T-cell (primary cell): ENCODE data around the gene SERPING1. TPM values are rescaled to one million over a fixed set of nuclear protein-coding genes. Genes with fewer than 3 reads are reported as not detected.
A peak's percentile ranks its signal among the peaks of the same experiment; 100 is the strongest.
"Not testable (repeated sequence)": the region's sequence is repeated elsewhere in the genome, so short reads cannot be mapped to it uniquely, and the experiment has no call there.

Source experiments
- ATAC-seq, 4 experiments: fragments of 200-7000 bp in 3 of 4; fragments of 150-1000 bp in 1 of 4; cut with Tn5 transposase; replicated peaks in 1 of 4; 1 replicate in 3 of 4; 2 replicates in 1 of 4; pipeline ENCODE4 v1.10.0; 2021; ENCODE audit warnings: moderate library complexity in 3 of 4, mild to moderate bottlenecking in 2 of 4, moderate number of reproducible peaks in 1 of 4
- CTCF ChIA-PET, 2 donors: fragments of 300-600 bp; sonication (Branson Sonifier 250); formaldehyde crosslinking; loops; one replicate each; lab custom pipeline; 2022; ENCODE audit warnings: antibody characterized with exemption in 2 of 2; lab: Charles Lee
- POLR2A ChIA-PET, 2 donors: fragments of 300-600 bp; sonication (Branson Sonifier 250); formaldehyde crosslinking; loops; one replicate each; lab custom pipeline; 2022; ENCODE audit warnings: antibody characterized with exemption in 2 of 2; lab: Charles Lee
- DNase-seq, 35 experiments: peaks; one replicate each; pipeline versions ENCODE4 v3.0.0 to v3.0.0-alpha.2; 2013 to 2023
- H3K27ac ChIP-seq: one replicate; pipeline ENCODE4 v1.5.1; 2013; ENCODE audit warnings: low read length
- H3K27me3 ChIP-seq, 2 experiments: replicated peaks in 1 of 2; 1 replicate in 1 of 2; 2 replicates in 1 of 2; pipeline versions ENCODE4 v1.6.1 to v1.7.0; 2013; ENCODE audit warnings: low read length in 1 of 2, mixed read lengths in 1 of 2; ENCODE audit not compliant: control insufficient read depth in 2 of 2, insufficient read depth in 2 of 2; ENCODE audit errors: extremely low read depth in 1 of 2
- H3K36me3 ChIP-seq, 2 donors: 1 replicate in 1 of 2; 2 replicates in 1 of 2; pipeline versions ENCODE4 v1.6.1 to v1.7.0; 2013; ENCODE audit warnings: low read length in 1 of 2; ENCODE audit not compliant: control insufficient read depth in 2 of 2, insufficient read depth in 1 of 2; ENCODE audit errors: extremely low read depth in 1 of 2
- H3K4me1 ChIP-seq, 2 experiments: 1 replicate in 1 of 2; 2 replicates in 1 of 2; pipeline versions ENCODE4 v1.6.1 to v1.7.0; 2013; ENCODE audit warnings: low read length in 2 of 2, mixed read lengths in 1 of 2; ENCODE audit not compliant: insufficient read depth in 2 of 2, control insufficient read depth in 1 of 2; ENCODE audit errors: extremely low read depth in 1 of 2
- H3K4me3 ChIP-seq, 2 donors: 1 replicate in 1 of 2; 2 replicates in 1 of 2; pipeline versions ENCODE4 v1.5.1 to v1.7.0; 2013; ENCODE audit warnings: mild to moderate bottlenecking in 2 of 2, low read length in 1 of 2, moderate library complexity in 1 of 2; ENCODE audit not compliant: control insufficient read depth in 1 of 2; ENCODE audit errors: extremely low read depth in 1 of 2
- H3K9me3 ChIP-seq: 2 replicates; pipeline ENCODE4 v1.7.0; 2013
- H3K27ac Mint-ChIP-seq, 2 donors: one replicate each; pipeline ENCODE4 v1.8.0; 2020 to 2021; ENCODE audit warnings: mild to moderate bottlenecking in 2 of 2, mixed read lengths in 2 of 2
- H3K27me3 Mint-ChIP-seq, 2 donors: one replicate each; pipeline ENCODE4 v1.8.0; 2021 to 2022; ENCODE audit warnings: mixed read lengths in 2 of 2
- H3K36me3 Mint-ChIP-seq: one replicate; pipeline ENCODE4 v1.8.0; 2021; ENCODE audit warnings: mixed read lengths
- H3K4me1 Mint-ChIP-seq, 3 donors: one replicate each; pipeline ENCODE4 v1.8.0; 2020 to 2022; ENCODE audit warnings: mixed read lengths in 3 of 3, mild to moderate bottlenecking in 1 of 3
- H3K4me3 Mint-ChIP-seq, 3 donors: one replicate each; pipeline ENCODE4 v1.8.0; 2020 to 2022; ENCODE audit warnings: mild to moderate bottlenecking in 3 of 3, mixed read lengths in 3 of 3, moderate library complexity in 3 of 3
- H3K9me3 Mint-ChIP-seq, 3 donors: one replicate each; pipeline ENCODE4 v1.8.0; 2020 to 2022; ENCODE audit warnings: mixed read lengths in 3 of 3
- WGBS: methylation state at CpG from one replicate; pipeline ENCODE4 v1.1.5; 2013; ENCODE audit warnings: missing lambda C conversion rate; ENCODE audit not compliant: insufficient coverage; 5-methylcytosine and 5-hydroxymethylcytosine counted together
- total RNA-seq, 35 experiments: library from RNA in 6 of 35; stranded (reverse) in 6 of 35; fragments of 120-200 nt in 1 of 35; gene quantifications; one replicate each; pipeline versions ENCODE4 v1.2.1 to v1.2.4 and lab custom pipeline; 2013 to 2026

The SERPING1 gene
- total RNA-seq, 5 donors from 2014 or later (not counting 1 experiment from before 2014, with no cell fraction given), result 1.5 to 2.8 (median 1.9) TPM; not detected in 2

DNA sequence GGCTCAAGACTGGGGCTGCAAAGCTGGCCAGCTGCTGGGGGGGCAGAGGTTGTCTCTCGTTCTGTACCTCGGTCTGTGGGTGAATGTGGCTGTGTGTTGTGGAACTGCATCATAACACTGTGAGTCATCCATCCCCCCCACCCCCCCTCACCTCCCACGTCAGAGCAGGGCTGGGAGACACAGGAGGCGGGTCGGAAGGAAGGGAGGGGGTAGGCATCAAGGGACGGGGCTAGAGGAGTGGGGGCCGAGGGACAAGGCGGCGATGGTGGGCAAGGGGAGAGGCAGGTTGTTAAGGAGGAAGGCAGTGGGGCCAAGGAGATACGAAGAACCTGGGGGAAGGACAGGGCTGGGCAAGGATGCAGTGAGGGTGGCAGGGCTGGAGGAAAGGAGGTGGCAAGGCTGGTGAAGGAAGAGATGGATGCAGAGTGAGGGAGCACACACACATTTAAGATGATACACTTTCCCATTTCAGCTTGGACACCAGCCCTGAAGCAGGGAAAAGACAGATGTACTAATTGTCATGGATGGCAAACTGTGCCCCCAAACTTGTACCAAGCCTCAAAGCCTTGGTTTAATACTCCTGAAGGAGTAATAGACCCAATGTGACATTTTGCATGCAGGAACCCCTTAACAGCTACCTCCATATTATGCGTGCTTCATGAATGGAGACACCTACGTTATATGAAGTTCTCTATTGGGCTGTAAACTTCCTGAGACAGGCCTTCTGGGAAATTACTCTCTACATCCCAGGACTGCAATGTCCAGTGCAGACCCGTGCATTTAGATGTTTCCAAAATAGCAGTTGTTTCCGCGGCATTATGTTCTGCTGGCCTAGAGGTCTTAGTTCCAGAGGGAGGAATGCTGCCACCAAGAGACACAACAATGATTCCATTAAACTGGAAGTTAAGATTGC is 52.6 kb downstream of the SERPING1 start, which contains the start of gene YPEL4:
Gene YPEL4, minus strand, starts transcription at position 87 of the 913 bp plus-strand sequence. CDS start 2,805 bp downstream, outside the sequence.
- Mint-ChIP-seq H3K4me1 (peaks cover 47 to 64% (median 51%) of the 10 kb centered on the region in 3 donors), H3K4me3 (peak within 1 kb of the TSS; percentile 83 to 89 (median 87)), H3K9me3 (no peaks in the 10 kb centered on the region), H3K36me3 (no peaks in the 10 kb centered on the region), H3K27ac (peak within 1 kb of the TSS; percentile 87 to 90), H3K27me3 (peaks cover 28 to 42% of the 10 kb centered on the region in 2 donors)
- H3K27me3 ChIP-seq, result peaks cover 9 to 48% of the 10 kb centered on the region in 2 experiments
- ChIA-PET POLR2A (no interaction called here), CTCF (interaction anchor here in 1 of 2 donors (1.2 kb wide), 1 partner anchor 8 kb away, joined by 4 read pairs; the partner anchor contains the start of gene CLP1)
- H3K27ac ChIP-seq, result peak within 1 kb of the TSS; percentile 28
- H3K9me3 ChIP-seq, result no peaks in the 10 kb centered on the region
- 41% methylated on average over 9 of the region's 15 CpGs for WGBS
- DNase-seq, result peak in 34 of 35 experiments; percentile 57 to 88 (median 70)
- H3K4me3 ChIP-seq, result peak within 1 kb of the TSS; percentile 39 to 80
- H3K36me3 ChIP-seq, result no peaks in the 10 kb centered on the region
- peaks cover 28 to 43% of the 10 kb centered on the region in 2 experiments for H3K4me1 ChIP-seq
- ATAC-seq, result peak; percentile 85 to 93 (median 92)

DNA sequence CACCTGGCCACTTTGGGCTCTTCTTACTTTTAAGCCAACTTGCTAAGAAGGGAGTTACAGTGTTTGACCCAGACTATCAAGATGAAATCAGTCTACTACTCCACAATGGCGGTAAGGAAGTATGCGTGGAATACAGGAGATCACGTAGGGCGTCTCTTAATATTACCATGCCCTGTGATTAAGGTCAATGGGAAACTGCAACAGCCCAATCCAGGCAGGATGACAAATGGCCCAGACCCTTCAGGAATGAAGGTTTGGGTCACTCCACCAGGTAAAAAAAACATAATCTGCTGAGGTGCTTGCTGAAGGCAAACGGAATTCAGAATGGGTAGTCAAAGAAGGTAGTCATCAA is 53.2 kb downstream of the SERPING1 start:
- H3K9me3 Mint-ChIP-seq, result no peaks in the 10 kb centered on the region
- no peak overlapping the region for H3K27ac Mint-ChIP-seq
- no peak for DNase-seq
- no peaks in the 10 kb centered on the region for H3K36me3 Mint-ChIP-seq
- Histone ChIP-seq H3K27ac (no peak overlapping the region), H3K36me3 (no peaks in the 10 kb centered on the region), H3K4me3 (no peak overlapping the region), H3K4me1 (peaks cover 28 to 43% of the 10 kb centered on the region in 2 experiments), H3K9me3 (no peaks in the 10 kb centered on the region), H3K27me3 (peaks cover 9 to 42% of the 10 kb centered on the region in 2 experiments)
- WGBS, result 97% methylated on average over 4 of the region's 5 CpGs
- H3K4me3 Mint-ChIP-seq, result peak overlapping the region in 1 of 3 donors; percentile 17
- H3K4me1 Mint-ChIP-seq, result peaks cover 47 to 64% (median 51%) of the 10 kb centered on the region in 3 donors
- peaks cover 28 to 37% of the 10 kb centered on the region in 2 donors for H3K27me3 Mint-ChIP-seq
- ChIA-PET POLR2A (no interaction called here), CTCF (no interaction called here)
- no peak for ATAC-seq

DNA sequence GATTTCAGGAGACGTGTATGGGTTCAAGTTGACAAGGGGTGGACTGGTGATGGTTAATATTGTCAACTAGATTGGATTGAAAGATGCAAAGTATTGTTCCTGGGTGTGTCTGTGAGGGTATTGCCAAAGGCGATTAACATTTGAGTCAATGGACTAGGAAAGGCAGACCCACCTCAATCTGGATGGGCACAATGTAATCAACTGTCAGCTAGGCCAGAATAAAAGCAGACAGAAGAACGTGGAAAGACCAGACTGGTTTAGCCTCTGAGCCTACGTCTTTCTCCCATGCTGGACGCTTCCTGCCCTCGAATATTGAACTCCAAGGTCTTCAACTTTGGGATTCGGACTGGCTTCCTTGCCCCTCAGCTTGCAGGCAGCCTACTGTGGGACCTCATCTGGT is 53.9 kb downstream of the SERPING1 start:
- Mint-ChIP-seq H3K36me3 (no peaks in the 10 kb centered on the region), H3K27ac (peak overlapping the region in 1 of 2 donors; percentile 24), H3K4me3 (no peak overlapping the region), H3K4me1 (peaks cover 46 to 58% (median 47%) of the 10 kb centered on the region in 3 donors), H3K9me3 (no peaks in the 10 kb centered on the region), H3K27me3 (peaks cover 21 to 30% of the 10 kb centered on the region in 2 donors)
- WGBS, result 86% methylated on average over 7 of the region's 7 CpGs
- no peaks in the 10 kb centered on the region for H3K9me3 ChIP-seq
- no peak overlapping the region for H3K27ac ChIP-seq
- ChIA-PET POLR2A (interaction anchor here in 1 of 2 donors (0.6 kb wide), 1 partner anchor 42 kb away, joined by 5 read pairs; no protein-coding TSS in a partner anchor), CTCF (interaction anchor here (1.0 to 1.3 kb wide), 3 partner anchors 10 to 61 kb away, joined by 3 to 6 read pairs (median 5); partner anchors contain the start of gene MED19 (in 1 of the 2))
- DNase-seq (no peak), ATAC-seq (no peak)
- peaks cover 9 to 35% of the 10 kb centered on the region in 2 experiments for H3K27me3 ChIP-seq
- peaks cover 26 to 39% of the 10 kb centered on the region in 2 experiments for H3K4me1 ChIP-seq
- no peak overlapping the region for H3K4me3 ChIP-seq
- H3K36me3 ChIP-seq, result no peaks in the 10 kb centered on the region

DNA sequence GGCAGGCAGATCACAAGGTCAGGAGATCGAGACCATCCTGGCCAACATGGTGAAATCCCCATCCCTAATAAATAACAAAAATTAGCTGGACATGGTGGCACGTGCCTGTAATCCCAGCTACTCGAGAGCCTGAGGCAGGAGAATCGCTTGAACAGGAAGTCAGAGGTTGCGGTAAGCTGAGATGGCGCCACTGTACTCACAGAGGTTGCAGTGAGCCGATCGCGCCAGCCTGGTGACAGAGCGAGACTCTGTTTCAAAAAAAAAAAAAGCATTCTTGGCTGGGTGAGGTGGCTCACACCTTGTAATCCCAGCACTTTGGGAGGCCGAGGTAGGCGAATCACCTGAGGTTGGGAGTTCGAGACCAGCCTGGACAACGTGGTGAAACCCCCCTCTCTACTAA is 54.7 kb downstream of the SERPING1 start:
- Histone ChIP-seq H3K4me1 (peaks cover 21 to 39% of the 10 kb centered on the region in 2 experiments), H3K4me3 (peak overlapping the region in 1 of 2 donors; percentile 14), H3K27me3 (peaks cover 9 to 27% of the 10 kb centered on the region in 2 experiments)
- Mint-ChIP-seq H3K4me3 (peak overlapping the region; percentile 59 to 64 (median 63)), H3K27me3 (peaks cover 13 to 22% of the 10 kb centered on the region in 2 donors), H3K4me1 (peaks cover 46 to 57% (median 47%) of the 10 kb centered on the region in 3 donors), H3K27ac (peak overlapping the region; percentile 39 to 55)
- H3K9me3 ChIP-seq, H3K36me3 ChIP-seq, H3K36me3 Mint-ChIP-seq, POLR2A ChIA-PET, H3K27ac ChIP-seq, H3K9me3 Mint-ChIP-seq, ATAC-seq: not testable (repeated sequence)
- CTCF ChIA-PET, result interaction anchor here (1.0 to 1.3 kb wide), 4 partner anchors 11 to 307 kb away, joined by 3 to 6 read pairs (median 4); partner anchors contain the start of gene MED19 (in 1 of the 2)
- peak in 16 of 35 experiments; percentile 25 to 53 (median 38) for DNase-seq
- WGBS, result 83% methylated on average over 7 of the region's 14 CpGs

DNA sequence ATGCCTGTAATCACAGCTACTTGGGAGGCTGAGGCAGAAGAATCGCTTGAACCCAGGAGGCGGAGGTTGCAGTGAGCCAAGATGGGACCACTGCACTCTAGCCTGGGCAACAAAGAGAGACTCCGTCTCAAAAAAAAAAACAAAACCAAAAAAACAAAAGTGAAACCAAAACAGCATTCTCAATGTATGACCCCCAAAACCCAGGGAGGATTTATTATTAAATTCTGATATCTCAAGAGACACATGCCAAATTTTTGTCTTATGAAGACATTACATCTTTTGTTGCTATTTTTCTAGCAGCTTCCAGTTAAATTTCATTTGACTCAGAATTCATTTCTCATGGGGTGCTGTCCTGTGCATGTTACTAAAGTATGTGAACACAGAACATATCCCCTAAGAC is 55.2 kb downstream of the SERPING1 start:
- peak overlapping the region; percentile 59 to 64 (median 63) for H3K4me3 Mint-ChIP-seq
- peak overlapping the region; percentile 39 to 55 for H3K27ac Mint-ChIP-seq
- Histone ChIP-seq H3K4me3 (peak overlapping the region in 1 of 2 donors; percentile 14), H3K27me3 (peaks cover 9 to 22% of the 10 kb centered on the region in 2 experiments), H3K4me1 (peaks cover 20 to 38% of the 10 kb centered on the region in 2 experiments), H3K9me3 (no peaks in the 10 kb centered on the region), H3K36me3 (no peaks in the 10 kb centered on the region), H3K27ac (no peak overlapping the region)
- H3K4me1 Mint-ChIP-seq, result peaks cover 45 to 57% (median 47%) of the 10 kb centered on the region in 3 donors
- H3K27me3 Mint-ChIP-seq, result peaks cover 9 to 18% of the 10 kb centered on the region in 2 donors
- ATAC-seq (no peak), DNase-seq (no peak)
- no CpG with 5 or more reads among the region's 3 CpGs for WGBS
- ChIA-PET POLR2A (no interaction called here), CTCF (interaction anchor here in 1 of 2 donors (1.0 to 1.9 kb wide), 3 partner anchors 9 to 307 kb away, joined by 3 to 6 read pairs (median 5); no protein-coding TSS in a partner anchor)
- no peaks in the 10 kb centered on the region for H3K9me3 Mint-ChIP-seq
- no peaks in the 10 kb centered on the region for H3K36me3 Mint-ChIP-seq

DNA sequence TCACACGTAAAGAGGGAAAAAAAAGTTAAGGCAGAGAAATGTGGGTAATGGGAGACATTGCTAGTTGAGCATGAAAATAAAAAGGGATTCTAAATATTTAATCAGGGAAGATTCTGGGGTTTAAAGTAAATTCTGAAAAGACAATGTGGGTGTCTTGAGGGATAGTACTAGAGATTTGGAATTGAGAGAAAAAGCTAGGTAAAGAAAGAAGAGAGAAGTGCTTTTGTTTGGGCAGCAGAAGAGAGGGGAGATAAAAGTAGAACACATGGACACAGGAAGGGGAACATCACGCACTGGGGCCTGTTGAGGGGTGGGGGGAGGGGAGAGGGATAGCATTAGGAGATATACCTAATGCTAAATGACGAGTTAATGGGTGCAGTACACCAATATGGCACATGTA is 55.7 kb downstream of the SERPING1 start:
- peaks cover 45 to 55% (median 46%) of the 10 kb centered on the region in 3 donors for H3K4me1 Mint-ChIP-seq
- H3K36me3 ChIP-seq, result no peaks in the 10 kb centered on the region
- peak overlapping the region; percentile 9 to 44 for H3K27ac Mint-ChIP-seq
- H3K27me3 Mint-ChIP-seq, result peaks cover 4 to 13% of the 10 kb centered on the region in 2 donors
- peaks cover 7 to 17% of the 10 kb centered on the region in 2 experiments for H3K27me3 ChIP-seq
- WGBS, result 83% methylated on average over 2 of the region's 3 CpGs
- ChIA-PET CTCF (interaction anchor here in 1 of 2 donors (1.9 to 2.5 kb wide), 2 partner anchors 9 to 12 kb away, joined by 6 read pairs; no protein-coding TSS in a partner anchor), POLR2A (no interaction called here)
- ATAC-seq (no peak), DNase-seq (no peak)
- H3K4me3 Mint-ChIP-seq, result peak overlapping the region in 1 of 3 donors; percentile 64
- no peaks in the 10 kb centered on the region for H3K9me3 ChIP-seq
- H3K27ac ChIP-seq, result no peak overlapping the region
- peaks cover under 1% of the 10 kb centered on the region for H3K36me3 Mint-ChIP-seq
- H3K4me3 ChIP-seq, result no peak overlapping the region
- peaks cover 19 to 37% of the 10 kb centered on the region in 2 experiments for H3K4me1 ChIP-seq
- no peaks in the 10 kb centered on the region for H3K9me3 Mint-ChIP-seq
